ENCODE measurements around the gene TUT4.

The TUT4 gene

GRCh38 chr1:52399629-52400028 lies 153.3 kb downstream of the TUT4 start:
- TF ChIP-seq CTCF (conservative IDR thresholded peaks at IDR 0.05) = no peak
- no peak for TF ChIP-seq ZFX (IDR thresholded peaks at IDR 0.05)
- no peak overlapping the region for H3K27ac ChIP-seq

- TF ChIP-seq ZFX (IDR thresholded peaks at IDR 0.05) = no peak
- TF ChIP-seq CTCF (conservative IDR thresholded peaks at IDR 0.05) = no peak
- H3K27ac ChIP-seq = no peak overlapping the region
These were observed 159.7 kb downstream of the TUT4 start for GRCh38 chr1:52393174-52393573.

- TF ChIP-seq ZFX (IDR thresholded peaks at IDR 0.05) (no peak), CTCF (conservative IDR thresholded peaks at IDR 0.05) (no peak)
- H3K27ac ChIP-seq = no peak overlapping the region
These were observed 166.4 kb downstream of the TUT4 start for GRCh38 chr1:52386458-52386857.

- H3K27ac ChIP-seq = no peak overlapping the region
- TF ChIP-seq ZFX (IDR thresholded peaks at IDR 0.05) (no peak), CTCF (conservative IDR thresholded peaks at IDR 0.05) (no peak)
These were observed 167.5 kb downstream of the TUT4 start for GRCh38 chr1:52385376-52385775.

Measured in C4-2B (cell line).